DMS53 (cell line): Measurements from ENCODE around the gene FYCO1.

Experiments used
- DNase-seq: peaks from one replicate; lab custom pipeline; 2025; lab: John Stamatoyannopoulos, UW

Gene FYCO1

GRCh38 chr3:45885979-45886705, 109.5 kb downstream of the FYCO1 start, which contains the start of gene CCR9:
CCR9 (plus strand) TSS chr3:45886543; CDS start chr3:45894934, 8,391 bp downstream.
- DNase-seq, result no peak

- DNase-seq, result no peak
Observed at GRCh38 chr3:45884368-45885201, 111.0 kb downstream of the FYCO1 start.

- no peak for DNase-seq
Observed at GRCh38 chr3:45881078-45882022, 114.3 kb downstream of the FYCO1 start.

DNA sequence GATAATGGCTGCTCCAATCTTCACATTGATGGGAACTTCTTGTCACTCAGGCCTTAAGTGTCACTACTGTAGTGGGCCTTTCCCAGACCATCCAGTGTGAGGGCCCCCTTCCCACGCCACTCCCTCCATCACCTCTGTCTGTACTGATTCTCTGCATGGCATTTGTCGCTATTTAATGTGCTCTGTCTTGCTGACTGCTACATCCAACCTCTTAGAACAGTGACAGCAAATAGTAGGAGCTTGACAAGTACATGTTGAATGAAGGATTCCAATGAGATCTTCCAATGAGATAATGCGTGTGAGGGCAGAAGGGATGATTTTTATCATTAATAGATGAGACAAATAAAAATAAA, 114.9 kb downstream of the FYCO1 start:
- DNase-seq, result no peak

DNA sequence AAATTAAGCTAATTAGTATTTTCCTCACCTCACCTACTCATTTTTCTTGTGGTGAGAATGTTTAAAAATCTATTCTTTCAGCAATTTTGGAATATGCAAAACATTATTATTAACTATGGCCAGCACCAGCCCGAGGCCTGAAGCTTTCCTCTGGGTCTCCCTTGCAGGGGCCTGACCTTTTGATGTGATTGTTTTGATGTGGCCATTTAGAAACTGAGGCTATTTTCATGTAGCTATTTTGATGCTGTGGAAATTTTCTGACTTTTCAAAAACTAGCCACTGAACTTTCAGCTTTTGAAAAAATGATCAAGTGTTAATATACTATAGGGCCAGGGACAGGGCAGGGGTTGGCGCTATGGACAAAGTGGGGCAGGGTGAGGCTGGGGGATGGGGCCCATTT, 117.5 kb downstream of the FYCO1 start:
- no peak for DNase-seq

DNA sequence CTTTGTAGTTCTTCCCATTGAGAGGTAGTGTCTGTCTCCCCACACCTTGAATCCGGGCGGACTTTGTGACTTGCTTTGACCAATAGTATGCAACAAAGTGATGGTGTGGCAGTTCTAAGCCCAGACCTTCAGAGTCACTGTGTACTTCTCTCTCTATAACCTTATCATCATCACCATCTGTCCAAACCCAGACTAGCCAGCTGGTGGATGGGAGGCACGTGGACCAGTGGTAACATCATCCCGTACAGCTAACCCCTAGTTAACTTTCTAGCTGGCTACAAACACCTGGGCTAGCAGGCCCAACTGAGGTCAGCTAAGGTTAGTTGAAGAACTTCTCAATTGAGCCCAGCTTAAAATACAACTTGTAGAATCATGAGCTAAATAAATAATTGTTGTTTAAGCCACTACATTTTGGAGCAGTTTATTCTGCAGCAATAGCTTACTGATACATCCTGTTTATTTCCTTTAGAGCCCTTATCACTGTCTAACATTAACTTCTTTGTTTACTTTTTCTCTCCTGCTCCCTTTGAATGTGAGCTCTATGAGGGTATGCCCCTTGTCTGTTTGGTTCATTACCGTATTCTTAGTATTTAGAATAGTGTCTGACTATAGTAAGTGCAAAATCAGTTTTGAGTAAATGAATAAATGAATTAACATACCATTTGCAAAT, 120.8 kb downstream of the FYCO1 start:
- no peak for DNase-seq

DNA sequence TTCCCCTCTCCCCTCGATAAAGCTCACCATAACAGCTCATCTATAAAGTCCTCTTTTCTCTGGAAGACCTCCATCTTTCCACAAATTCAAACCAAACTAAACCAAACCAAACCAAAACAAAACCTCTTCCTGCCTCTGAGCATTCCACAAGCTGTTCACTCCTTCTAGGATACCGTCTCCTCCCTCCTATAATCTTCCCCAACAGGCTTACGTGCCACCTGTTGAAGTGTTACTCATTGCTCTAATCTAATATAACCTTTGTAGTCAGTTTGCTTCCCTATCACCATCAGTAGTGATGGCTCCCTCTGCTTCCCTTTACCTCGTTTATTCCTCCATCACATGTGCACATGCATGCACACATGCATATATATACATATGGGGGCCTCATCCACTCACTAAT, 122.0 kb downstream of the FYCO1 start:
- DNase-seq, result no peak

DNA sequence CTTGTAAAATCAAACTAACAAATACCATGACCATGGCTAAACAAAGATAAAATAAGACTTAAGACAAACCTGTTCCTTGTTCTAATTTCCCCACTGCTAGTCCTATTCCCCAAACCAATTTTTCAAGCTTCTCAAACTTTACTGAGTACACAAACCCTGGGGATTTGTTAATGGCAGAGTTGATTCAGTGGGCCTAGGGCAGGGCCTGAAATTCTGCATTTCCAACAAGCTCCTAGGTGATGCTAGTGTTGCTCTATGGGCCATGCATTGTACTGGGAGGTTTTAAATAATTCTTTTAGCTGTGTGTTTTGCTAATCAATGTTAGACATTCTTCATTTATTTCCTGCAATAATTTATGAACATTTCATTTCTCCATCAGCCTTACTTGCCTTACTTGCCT, 122.6 kb downstream of the FYCO1 start:
- DNase-seq, result no peak

DNA sequence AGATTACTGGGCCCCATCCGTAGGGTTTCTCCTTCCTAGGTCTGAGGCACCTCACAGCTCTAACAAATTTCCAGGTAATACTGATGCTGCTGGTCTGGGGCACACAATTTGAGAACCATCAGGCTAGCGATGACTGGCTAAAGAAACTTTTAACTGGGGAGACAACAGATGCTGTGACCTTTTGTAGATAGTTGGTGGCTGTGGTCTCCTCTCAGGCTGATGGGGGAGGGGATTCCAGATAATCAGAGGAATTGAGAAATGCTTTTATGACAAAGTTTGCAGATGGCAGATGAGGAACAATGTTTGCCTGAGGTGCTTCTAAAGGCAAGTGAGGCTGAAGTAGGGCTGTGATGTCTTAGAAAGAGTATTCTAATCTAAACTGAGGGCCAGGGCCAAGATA, 123.1 kb downstream of the FYCO1 start:
- no peak for DNase-seq

DNA sequence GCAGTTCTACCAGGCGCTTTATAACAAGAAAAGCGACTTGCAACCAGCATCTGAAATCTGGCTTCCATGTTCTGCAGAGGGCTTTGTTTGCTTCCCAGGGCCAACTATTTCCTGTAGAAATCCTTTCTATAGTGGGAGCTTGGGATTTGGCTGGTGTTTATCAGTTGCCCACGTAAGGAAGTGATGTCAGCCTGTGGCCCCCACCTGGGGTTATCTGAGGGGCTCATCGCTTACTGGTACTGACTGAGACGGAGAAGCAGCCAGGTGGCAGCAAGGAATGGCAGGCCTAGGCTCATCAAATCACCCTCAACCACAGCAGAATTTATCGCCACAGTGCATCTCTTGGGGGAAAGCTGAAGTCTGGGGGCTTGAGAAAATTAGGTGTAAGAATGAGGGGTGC, 123.8 kb downstream of the FYCO1 start:
- no peak for DNase-seq

DNA sequence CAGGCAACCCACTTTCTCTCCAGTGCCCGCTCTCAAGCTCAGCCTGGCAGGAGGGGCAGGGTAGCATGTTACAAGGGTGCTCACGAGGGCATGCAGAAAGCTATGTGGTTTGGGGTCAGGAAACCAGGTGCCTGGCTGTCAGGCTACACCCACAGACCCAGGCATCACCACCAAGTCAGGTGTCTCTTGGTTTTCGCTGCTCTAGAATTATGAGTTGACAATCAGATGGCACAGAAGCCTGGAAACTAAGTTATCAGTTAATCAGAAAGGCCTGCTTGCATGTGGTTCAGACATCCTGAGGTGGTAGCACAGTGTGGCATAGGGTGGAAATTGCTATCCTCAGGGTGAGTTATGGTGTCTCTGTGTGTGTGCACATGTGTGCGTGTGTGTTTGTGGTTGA, 125.5 kb downstream of the FYCO1 start:
- DNase-seq, result no peak

- DNase-seq, result no peak
Observed at GRCh38 chr3:45869638-45870037, 126.0 kb downstream of the FYCO1 start.

- DNase-seq, result no peak
Observed at GRCh38 chr3:45868650-45869049, 127.0 kb downstream of the FYCO1 start.

- peak; percentile 57 for DNase-seq
Observed at GRCh38 chr3:45868213-45868612, 127.4 kb downstream of the FYCO1 start.
